GM10266 (cell line): Measurements from ENCODE around the gene GAN.

Source experiments
- DNase-seq: peaks from one replicate; pipeline ENCODE4 v3.0.0; 2012; ENCODE audit errors: extremely low spot score
- TF ChIP-seq, protein P1 (sequence below): IDR thresholded peaks from 2 replicates; pipeline ENCODE4 v1.5.1; 2012; ENCODE audit warnings: mild to moderate bottlenecking, low read depth; ENCODE audit not compliant: control insufficient read depth, insufficient read depth; ENCODE audit errors: missing control alignments

GAN gene

GRCh38 chr16:81371106-81371505 is 56.3 kb downstream of the GAN start:
- no peak for DNase-seq
- TF ChIP-seq, protein P1, sequence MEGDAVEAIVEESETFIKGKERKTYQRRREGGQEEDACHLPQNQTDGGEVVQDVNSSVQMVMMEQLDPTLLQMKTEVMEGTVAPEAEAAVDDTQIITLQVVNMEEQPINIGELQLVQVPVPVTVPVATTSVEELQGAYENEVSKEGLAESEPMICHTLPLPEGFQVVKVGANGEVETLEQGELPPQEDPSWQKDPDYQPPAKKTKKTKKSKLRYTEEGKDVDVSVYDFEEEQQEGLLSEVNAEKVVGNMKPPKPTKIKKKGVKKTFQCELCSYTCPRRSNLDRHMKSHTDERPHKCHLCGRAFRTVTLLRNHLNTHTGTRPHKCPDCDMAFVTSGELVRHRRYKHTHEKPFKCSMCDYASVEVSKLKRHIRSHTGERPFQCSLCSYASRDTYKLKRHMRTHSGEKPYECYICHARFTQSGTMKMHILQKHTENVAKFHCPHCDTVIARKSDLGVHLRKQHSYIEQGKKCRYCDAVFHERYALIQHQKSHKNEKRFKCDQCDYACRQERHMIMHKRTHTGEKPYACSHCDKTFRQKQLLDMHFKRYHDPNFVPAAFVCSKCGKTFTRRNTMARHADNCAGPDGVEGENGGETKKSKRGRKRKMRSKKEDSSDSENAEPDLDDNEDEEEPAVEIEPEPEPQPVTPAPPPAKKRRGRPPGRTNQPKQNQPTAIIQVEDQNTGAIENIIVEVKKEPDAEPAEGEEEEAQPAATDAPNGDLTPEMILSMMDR = no peak

DNA sequence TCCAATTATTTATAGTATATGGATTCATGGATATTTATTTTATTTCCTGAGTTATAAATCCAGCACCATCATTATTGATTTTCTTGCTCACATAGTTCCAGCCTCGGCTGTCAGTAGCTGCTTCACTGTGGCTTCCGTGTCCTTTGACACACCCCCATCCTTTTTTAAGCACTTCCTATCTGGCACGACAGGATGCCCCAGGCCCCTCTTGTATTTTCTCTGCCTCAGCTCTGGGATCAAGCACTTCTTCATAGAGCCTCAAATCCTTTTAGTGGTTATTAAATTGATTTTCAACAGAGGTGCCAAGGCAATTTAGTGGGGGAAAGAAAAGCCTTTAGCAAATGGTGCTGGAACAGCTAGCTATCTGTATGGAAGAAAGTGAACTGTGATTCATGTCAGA is 59.8 kb downstream of the GAN start:
- no peak for DNase-seq
- TF ChIP-seq, protein P1 = no peak

- DNase-seq = no peak
- TF ChIP-seq, protein P1 = no peak
Measured at GRCh38 chr16:81376880-81377279, 62.1 kb downstream of the GAN start.

DNA sequence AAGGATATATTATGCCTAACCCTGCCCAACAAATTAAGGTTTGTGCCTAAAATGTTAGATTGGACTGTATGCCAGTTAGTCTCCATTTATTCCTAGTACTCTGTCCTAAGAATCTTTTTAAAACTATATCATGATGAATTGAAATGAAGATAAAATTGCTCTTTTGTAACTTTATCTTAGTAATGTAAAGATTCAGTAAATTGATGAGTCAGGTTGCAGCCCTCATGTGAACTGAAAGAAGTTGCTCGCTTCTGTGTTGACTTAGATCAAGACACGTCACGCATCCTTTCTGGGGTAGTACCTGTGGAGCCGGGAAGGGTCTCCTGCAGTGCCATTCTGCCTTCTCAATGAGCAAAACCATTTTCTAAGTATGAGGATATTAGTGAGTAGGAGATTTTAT is 63.3 kb downstream of the GAN start:
- DNase-seq = no peak
- TF ChIP-seq, protein P1 = no peak

- TF ChIP-seq, protein P1 = no peak
- no peak for DNase-seq
Measured at GRCh38 chr16:81380932-81381331, 66.2 kb downstream of the GAN start.

GRCh38 chr16:81384006-81384405 is 69.2 kb downstream of the GAN start:
- TF ChIP-seq, protein P1 = no peak
- no peak for DNase-seq

DNA sequence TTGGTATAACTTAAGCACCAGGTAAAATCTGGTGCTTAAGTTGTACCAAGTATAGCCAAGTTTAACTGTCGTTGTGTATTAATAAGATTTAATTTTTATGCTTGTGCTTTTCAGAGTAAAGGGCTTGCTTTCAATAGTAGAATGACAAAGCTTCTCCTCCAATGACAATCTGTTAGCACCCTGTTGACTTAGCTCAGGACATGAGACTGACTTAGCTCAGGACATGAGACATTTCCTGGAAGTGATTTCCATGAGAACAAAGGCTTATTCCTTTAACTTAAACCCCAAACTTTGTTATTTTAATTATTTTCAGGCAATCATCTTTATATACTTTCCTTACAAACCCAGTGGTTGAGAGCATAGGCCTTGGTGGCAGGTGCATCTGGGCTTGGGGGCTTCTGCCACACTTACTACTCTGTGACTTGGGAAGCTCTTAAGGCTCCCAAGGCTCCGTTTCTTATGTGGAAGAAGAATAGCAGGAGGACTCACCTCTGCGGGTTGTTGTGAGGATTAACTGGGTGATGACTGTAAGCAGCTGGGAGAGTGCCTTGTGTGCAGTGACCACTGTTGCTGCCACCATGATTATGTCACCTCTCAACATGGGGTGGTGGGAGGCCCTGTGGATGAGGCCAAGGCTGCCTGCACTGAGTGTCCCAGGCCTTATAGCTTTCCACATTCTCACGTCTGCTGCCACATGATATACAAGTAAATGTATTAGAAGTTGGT is 70.4 kb downstream of the GAN start:
- DNase-seq = no peak
- TF ChIP-seq, protein P1 = no peak
